Mucosa of descending colon (tissue), 3 donors: ENCODE data around the gene LRRK2. TPM values are rescaled to one million over a fixed set of nuclear protein-coding genes. Genes with fewer than 3 reads are reported as not detected.

Experiments
- ATAC-seq: fragments of 200-7000 bp; cut with Tn5 transposase; one replicate; pipeline ENCODE4 v1.9.1; 2020; ENCODE audit warnings: mild to moderate bottlenecking, moderate library complexity
- DNase-seq, 3 donors: peaks; one replicate each; pipeline ENCODE4 v3.0.0-alpha.2; 2020
- H3K36me3 ChIP-seq: fragments of 200-600 bp; one replicate; pipeline ENCODE4 v1.8.0; 2021; ENCODE audit warnings: low read depth, mild to moderate bottlenecking
- H3K4me1 ChIP-seq: fragments of 200-600 bp; one replicate; pipeline ENCODE4 v1.8.0; 2021; ENCODE audit warnings: low read depth, mild to moderate bottlenecking
- H3K4me3 ChIP-seq: fragments of 200-600 bp; one replicate; pipeline ENCODE4 v1.8.0; 2021; ENCODE audit warnings: mild to moderate bottlenecking
- H3K9me3 ChIP-seq: fragments of 200-600 bp; one replicate; pipeline ENCODE4 v1.8.0; 2021; ENCODE audit warnings: mild to moderate bottlenecking
- intact Hi-C, 2 donors: fragments of 100-400 bp; cut with DNase I in 1 of 2; cut with micrococcal nuclease in 1 of 2; formaldehyde crosslinking; loops; one replicate each; pipeline versions ENCODE4 v1.11.0 to v1.11.1; 2022; cut with DNase I, micrococcal nuclease
- total RNA-seq, 3 donors: library from RNA; stranded (reverse); fragmentation: NEBNext Ultra II Directional in 2 of 3; extraction: Animal tissue kit (Norgen Biotek cat#: 25700) in 2 of 3; gene quantifications; one replicate each; pipeline versions ENCODE4 v1.2.1 to v1.2.4, GENCODE V29; 2021 to 2023
- TF ChIP-seq, protein P1 (sequence below): fragments of 200-600 bp; IDR thresholded peaks from one replicate; pipeline ENCODE4 v1.8.0; 2022; ENCODE audit warnings: antibody characterized with exemption, mild to moderate bottlenecking
- donor health status: DM: no; HTN: no; CAD: no; lungs with moderate emphysema.
- donor health status: DM: no; HTN: no; CAD: no.
- donor health status: DM: no; HTN: yes; CAD: no.

The LRRK2 gene
- total RNA-seq, 3 donors from 2014 or later: 1.6 to 15.7 (median 3.3) TPM

DNA sequence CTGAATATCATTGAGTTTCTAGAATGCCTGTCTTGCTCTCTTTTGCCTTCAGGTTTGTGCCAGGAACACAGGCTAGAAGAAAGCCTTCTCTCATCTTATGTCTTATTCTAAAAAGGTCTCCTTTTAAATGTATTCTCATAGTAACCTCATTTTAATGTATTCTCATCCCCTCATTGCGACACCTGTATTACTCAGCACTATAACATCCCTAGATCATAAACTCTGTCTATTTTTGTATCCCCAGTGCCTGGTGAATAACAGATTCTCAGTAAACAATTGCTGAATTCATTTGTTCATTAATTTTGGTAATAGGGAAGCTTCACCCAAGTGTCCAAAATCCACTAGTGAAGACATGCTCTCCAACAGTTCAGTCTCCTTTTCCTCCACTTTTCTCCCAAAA, 8.8 kb upstream of the LRRK2 start:
- ATAC-seq (no peak), DNase-seq (no peak)
- Histone ChIP-seq H3K4me3 (no peak overlapping the region), H3K36me3 (no peaks in the 10 kb centered on the region), H3K9me3 (peaks cover 3% of the 10 kb centered on the region), H3K4me1 (no peaks in the 10 kb centered on the region)
- intact Hi-C loops: no loop called here
- TF ChIP-seq, protein P1, sequence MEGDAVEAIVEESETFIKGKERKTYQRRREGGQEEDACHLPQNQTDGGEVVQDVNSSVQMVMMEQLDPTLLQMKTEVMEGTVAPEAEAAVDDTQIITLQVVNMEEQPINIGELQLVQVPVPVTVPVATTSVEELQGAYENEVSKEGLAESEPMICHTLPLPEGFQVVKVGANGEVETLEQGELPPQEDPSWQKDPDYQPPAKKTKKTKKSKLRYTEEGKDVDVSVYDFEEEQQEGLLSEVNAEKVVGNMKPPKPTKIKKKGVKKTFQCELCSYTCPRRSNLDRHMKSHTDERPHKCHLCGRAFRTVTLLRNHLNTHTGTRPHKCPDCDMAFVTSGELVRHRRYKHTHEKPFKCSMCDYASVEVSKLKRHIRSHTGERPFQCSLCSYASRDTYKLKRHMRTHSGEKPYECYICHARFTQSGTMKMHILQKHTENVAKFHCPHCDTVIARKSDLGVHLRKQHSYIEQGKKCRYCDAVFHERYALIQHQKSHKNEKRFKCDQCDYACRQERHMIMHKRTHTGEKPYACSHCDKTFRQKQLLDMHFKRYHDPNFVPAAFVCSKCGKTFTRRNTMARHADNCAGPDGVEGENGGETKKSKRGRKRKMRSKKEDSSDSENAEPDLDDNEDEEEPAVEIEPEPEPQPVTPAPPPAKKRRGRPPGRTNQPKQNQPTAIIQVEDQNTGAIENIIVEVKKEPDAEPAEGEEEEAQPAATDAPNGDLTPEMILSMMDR: no peak

DNA sequence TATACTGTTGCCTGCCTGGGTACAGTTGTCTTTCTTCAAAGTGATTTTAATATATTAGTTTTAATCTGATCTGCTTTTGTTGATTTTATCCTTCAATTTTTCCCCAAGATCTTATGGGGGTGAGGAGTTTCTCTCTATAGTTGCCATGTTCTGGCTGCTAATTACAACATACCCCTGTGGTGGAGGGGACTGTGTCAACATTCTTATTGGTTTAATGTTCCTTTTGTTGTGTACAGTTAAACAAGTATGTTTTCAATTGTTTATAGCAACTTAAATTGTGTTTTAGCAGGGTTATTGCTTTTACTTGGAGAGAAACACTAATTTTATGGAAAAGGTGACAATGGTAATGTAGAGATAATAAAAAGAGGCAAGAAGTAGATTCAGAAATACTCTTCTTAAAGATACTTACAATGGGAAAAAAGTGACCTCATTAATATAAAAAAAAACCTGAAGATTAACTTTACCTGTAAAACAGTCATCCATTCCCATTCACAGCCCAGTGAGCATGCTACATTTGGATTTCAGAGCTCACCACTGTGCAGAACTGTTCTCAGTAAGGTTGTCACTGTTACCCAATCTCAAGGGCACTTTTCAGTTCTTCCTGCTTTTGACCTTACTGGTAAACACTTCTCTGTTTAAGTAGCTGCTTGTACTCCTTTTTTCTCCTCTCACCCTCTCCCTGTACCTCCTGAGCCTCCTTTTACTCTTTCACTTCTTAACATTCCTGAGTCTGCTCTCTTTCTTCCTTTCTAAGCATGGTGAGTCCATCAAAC, 8.1 kb upstream of the LRRK2 start:
- Histone ChIP-seq H3K4me3 (no peak overlapping the region), H3K9me3 (peaks cover 3% of the 10 kb centered on the region), H3K4me1 (no peaks in the 10 kb centered on the region), H3K36me3 (no peaks in the 10 kb centered on the region)
- intact Hi-C loops: no loop called here
- ATAC-seq (peak; percentile 26), DNase-seq (no peak)
- TF ChIP-seq, protein P1: no peak

DNA sequence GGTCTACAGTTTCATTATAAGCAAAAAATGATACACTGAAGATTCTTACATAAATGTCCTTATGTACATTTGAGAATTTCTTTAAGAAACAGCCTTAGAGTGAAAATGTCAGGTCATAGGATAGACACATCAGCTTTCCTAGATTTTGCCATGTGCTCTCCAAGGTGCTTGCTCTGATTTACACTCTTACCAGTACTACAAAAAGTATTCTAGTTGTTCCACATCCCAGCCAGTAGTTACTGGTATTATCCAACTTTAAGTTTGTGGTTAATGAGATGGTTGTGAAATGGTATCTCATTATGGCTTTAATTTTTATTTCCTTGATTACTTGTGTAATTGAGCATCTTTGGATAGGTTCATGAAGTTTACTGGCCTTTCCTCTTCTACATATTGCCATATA, 5.0 kb upstream of the LRRK2 start:
- DNase-seq (no peak), ATAC-seq (no peak)
- TF ChIP-seq, protein P1: no peak
- H3K9me3 ChIP-seq: no peaks in the 10 kb centered on the region
- no peak overlapping the region for H3K4me3 ChIP-seq
- no peaks in the 10 kb centered on the region for H3K4me1 ChIP-seq
- intact Hi-C loops: no loop called here
- H3K36me3 ChIP-seq: no peaks in the 10 kb centered on the region

DNA sequence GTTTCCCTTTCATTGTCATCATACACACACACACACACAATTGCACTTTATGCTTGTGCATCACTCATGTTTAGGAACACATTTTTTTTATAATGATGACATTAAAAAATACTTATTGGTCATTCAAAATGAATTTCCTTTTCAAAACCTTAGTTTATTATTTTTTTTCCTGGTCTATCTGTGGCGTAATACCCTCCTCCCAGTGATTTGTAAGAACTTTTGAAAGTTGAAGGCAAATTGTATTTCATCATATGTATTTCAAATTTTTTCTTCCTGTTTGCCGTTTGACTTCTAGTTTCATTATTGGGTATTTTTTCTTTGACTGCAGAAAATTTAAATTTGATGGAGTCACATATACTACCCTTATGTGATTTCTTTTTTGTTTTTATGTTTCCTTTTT, 2.5 kb upstream of the LRRK2 start:
- no peak for DNase-seq
- Histone ChIP-seq H3K4me3 (no peak overlapping the region), H3K4me1 (no peaks in the 10 kb centered on the region), H3K9me3 (no peaks in the 10 kb centered on the region), H3K36me3 (no peaks in the 10 kb centered on the region)
- intact Hi-C loops: no loop called here
- ATAC-seq: no peak
- TF ChIP-seq, protein P1: no peak

DNA sequence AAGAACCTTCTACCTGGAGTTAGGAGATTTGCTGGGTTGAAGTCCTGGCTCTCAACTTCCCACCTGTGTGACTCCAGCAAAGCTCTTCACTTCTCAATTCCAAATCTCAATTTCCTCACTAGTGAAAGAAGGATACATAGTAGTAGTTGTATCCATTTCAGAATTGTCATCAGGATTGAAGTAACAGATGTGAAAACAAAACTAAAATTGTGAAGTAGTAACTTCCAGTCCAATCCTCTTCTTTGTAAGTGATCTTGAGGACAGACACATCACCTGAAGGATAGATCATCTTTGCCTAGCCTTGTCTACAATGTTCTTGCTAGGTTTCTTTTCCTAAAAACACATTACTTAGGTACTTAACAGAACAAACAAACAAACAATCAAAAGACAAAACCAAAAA, 1.2 kb upstream of the LRRK2 start:
- H3K9me3 ChIP-seq: no peaks in the 10 kb centered on the region
- no peak for DNase-seq
- H3K4me1 ChIP-seq: no peaks in the 10 kb centered on the region
- no peak for ATAC-seq
- H3K4me3 ChIP-seq: no peak overlapping the region
- intact Hi-C loops: no loop called here
- TF ChIP-seq, protein P1: no peak
- H3K36me3 ChIP-seq: no peaks in the 10 kb centered on the region
